ENCODE measurements around the gene TMEM161B.

Gene TMEM161B

GRCh38 chr5:88207575-88207974 is 61.1 kb downstream of the TMEM161B start:
- Histone ChIP-seq H3K79me2 (ENCODE audit: insufficient read depth, low read length) (no peaks in the 10 kb centered on the region), H3K9me3 (ENCODE audit: insufficient read depth, low read depth, low read length) (no peaks in the 10 kb centered on the region), H3K4me2 (ENCODE audit: low read depth, low read length, poor library complexity, severe bottlenecking) (no peak overlapping the region), H3K36me3 (ENCODE audit: insufficient read depth, low read length) (peaks cover 13% of the 10 kb centered on the region; the same call in 1 of the 2 replicates), H3F3A (ENCODE audit: low read depth) (peaks cover 13% of the 10 kb centered on the region; the same call in 1 of the 2 replicates), H3K27me3 (ENCODE audit: insufficient read depth, low read length, poor library complexity, severe bottlenecking) (no peaks in the 10 kb centered on the region), H3K9me2 (replicated peaks; ENCODE audit: low read depth, low read length) (no peaks in the 10 kb centered on the region), H3K4me3 (ENCODE audit: low read length, poor library complexity, severe bottlenecking) (no peak overlapping the region), H2AFZ (ENCODE audit: low read length) (no peak overlapping the region), H3K9ac (ENCODE audit: low read depth, low read length, poor library complexity, severe bottlenecking) (no peak overlapping the region), H3K4me1 (ENCODE audit: insufficient read depth, low read length, poor library complexity, severe bottlenecking) (peaks cover 19% of the 10 kb centered on the region), H4K20me1 (ENCODE audit: insufficient read depth, low read length, poor library complexity, severe bottlenecking) (no peaks in the 10 kb centered on the region)
- TF ChIP-seq, protein P1, sequence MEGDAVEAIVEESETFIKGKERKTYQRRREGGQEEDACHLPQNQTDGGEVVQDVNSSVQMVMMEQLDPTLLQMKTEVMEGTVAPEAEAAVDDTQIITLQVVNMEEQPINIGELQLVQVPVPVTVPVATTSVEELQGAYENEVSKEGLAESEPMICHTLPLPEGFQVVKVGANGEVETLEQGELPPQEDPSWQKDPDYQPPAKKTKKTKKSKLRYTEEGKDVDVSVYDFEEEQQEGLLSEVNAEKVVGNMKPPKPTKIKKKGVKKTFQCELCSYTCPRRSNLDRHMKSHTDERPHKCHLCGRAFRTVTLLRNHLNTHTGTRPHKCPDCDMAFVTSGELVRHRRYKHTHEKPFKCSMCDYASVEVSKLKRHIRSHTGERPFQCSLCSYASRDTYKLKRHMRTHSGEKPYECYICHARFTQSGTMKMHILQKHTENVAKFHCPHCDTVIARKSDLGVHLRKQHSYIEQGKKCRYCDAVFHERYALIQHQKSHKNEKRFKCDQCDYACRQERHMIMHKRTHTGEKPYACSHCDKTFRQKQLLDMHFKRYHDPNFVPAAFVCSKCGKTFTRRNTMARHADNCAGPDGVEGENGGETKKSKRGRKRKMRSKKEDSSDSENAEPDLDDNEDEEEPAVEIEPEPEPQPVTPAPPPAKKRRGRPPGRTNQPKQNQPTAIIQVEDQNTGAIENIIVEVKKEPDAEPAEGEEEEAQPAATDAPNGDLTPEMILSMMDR (conservative IDR thresholded peaks at IDR 0.05; ENCODE audit: low read length): no peak
- TF ChIP-seq EZH2phosphoT487 (IDR thresholded peaks at IDR 0.05; ENCODE audit: borderline replicate concordance): no peak

DNA sequence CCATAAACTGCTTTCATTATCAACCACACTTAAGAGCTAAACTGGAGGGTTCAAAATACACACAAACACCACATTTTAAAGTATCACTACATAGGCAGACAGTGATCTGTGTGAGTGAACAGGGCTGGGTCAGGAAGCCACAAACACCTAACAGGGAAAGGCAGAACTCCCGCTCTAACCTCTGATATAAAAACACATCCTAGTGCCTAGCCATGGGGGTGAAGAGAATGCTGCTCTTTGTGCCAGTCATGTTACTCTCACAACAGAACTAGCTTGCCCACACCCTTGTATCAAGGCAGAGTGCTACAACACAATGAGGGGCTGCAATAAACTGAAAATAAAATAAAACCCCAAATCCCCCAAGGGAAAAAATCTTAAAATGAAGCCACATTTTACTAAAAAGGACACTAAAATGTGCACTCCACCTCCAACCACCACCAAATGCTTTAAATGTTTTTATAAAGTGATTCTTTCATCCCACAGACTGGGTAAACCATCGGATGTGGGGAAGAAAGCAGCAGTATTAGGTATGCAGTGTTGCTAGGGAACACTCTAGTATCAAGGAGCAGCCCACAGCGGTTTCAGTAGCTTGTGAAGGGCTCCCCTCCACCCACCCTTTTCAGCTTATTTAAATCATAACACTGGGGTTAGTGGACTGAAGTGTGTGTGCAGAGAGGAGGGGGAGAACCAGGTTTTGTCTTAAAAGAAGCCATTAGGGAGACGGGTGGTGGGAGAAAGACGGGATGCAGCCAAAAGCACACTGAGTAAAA is 64.5 kb downstream of the TMEM161B start:
- H3K4me1 ChIP-seq (ENCODE audit: insufficient read depth, low read length, poor library complexity, severe bottlenecking): peaks cover 19% of the 10 kb centered on the region
- H3K4me3 ChIP-seq (ENCODE audit: low read length, poor library complexity, severe bottlenecking): peak overlapping the region; percentile 62
- no peaks in the 10 kb centered on the region for H4K20me1 ChIP-seq (ENCODE audit: insufficient read depth, low read length, poor library complexity, severe bottlenecking)
- TF ChIP-seq, protein P1 (conservative IDR thresholded peaks at IDR 0.05; ENCODE audit: low read length): no peak
- TF ChIP-seq EZH2phosphoT487 (IDR thresholded peaks at IDR 0.05; ENCODE audit: borderline replicate concordance): no peak
- H3K79me2 ChIP-seq (ENCODE audit: insufficient read depth, low read length): no peaks in the 10 kb centered on the region
- peaks cover 13% of the 10 kb centered on the region; the same call in 1 of the 2 replicates for H3F3A ChIP-seq (ENCODE audit: low read depth)
- peak overlapping the region; percentile 20 for H3K9ac ChIP-seq (ENCODE audit: low read depth, low read length, poor library complexity, severe bottlenecking)
- H3K4me2 ChIP-seq (ENCODE audit: low read depth, low read length, poor library complexity, severe bottlenecking): peak overlapping the region; percentile 75
- H2AFZ ChIP-seq (ENCODE audit: low read length): no peak overlapping the region
- no peaks in the 10 kb centered on the region for H3K27me3 ChIP-seq (ENCODE audit: insufficient read depth, low read length, poor library complexity, severe bottlenecking)
- peaks cover 36% of the 10 kb centered on the region for H3K36me3 ChIP-seq (ENCODE audit: insufficient read depth, low read length)
- no peaks in the 10 kb centered on the region for H3K9me3 ChIP-seq (ENCODE audit: insufficient read depth, low read depth, low read length)
- no peaks in the 10 kb centered on the region for H3K9me2 ChIP-seq (replicated peaks; ENCODE audit: low read depth, low read length)

DNA sequence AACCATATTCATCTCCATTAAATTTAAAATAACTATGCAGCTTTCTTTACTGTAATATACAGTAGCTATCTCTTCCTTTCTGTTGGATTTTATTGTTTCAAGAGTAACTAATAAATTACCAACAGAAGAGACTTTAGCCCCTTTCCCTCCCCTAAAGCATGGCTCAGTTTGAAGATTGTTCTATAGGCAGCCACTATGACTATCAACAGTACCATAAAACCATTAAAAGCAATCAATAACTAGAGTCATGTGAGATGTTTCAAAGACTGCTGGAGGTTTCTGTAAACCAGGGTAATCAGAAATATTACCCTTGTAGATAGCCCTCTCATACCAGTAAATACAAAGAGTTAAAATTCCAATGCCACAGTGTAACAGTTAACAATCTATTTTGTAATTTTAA is 73.0 kb downstream of the TMEM161B start:
- Histone ChIP-seq H4K20me1 (ENCODE audit: insufficient read depth, low read length, poor library complexity, severe bottlenecking) (no peaks in the 10 kb centered on the region), H3K4me1 (ENCODE audit: insufficient read depth, low read length, poor library complexity, severe bottlenecking) (no peaks in the 10 kb centered on the region), H3K4me3 (ENCODE audit: low read length, poor library complexity, severe bottlenecking) (no peak overlapping the region), H3K36me3 (ENCODE audit: insufficient read depth, low read length) (peaks cover 29% of the 10 kb centered on the region; the same call in 1 of the 2 replicates), H3K79me2 (ENCODE audit: insufficient read depth, low read length) (no peaks in the 10 kb centered on the region), H3F3A (ENCODE audit: low read depth) (no peaks in the 10 kb centered on the region), H3K4me2 (ENCODE audit: low read depth, low read length, poor library complexity, severe bottlenecking) (no peak overlapping the region), H3K27me3 (ENCODE audit: insufficient read depth, low read length, poor library complexity, severe bottlenecking) (no peaks in the 10 kb centered on the region), H3K9ac (ENCODE audit: low read depth, low read length, poor library complexity, severe bottlenecking) (no peak overlapping the region), H3K9me3 (ENCODE audit: insufficient read depth, low read depth, low read length) (no peaks in the 10 kb centered on the region), H2AFZ (ENCODE audit: low read length) (no peak overlapping the region), H3K9me2 (replicated peaks; ENCODE audit: low read depth, low read length) (no peaks in the 10 kb centered on the region)
- TF ChIP-seq, protein P1 (conservative IDR thresholded peaks at IDR 0.05; ENCODE audit: low read length): no peak
- TF ChIP-seq EZH2phosphoT487 (IDR thresholded peaks at IDR 0.05; ENCODE audit: borderline replicate concordance): no peak
